Neural crest cell (in vitro differentiated cells): ENCODE data around the gene FAF2. TPM values are rescaled to one million over a fixed set of nuclear protein-coding genes. Genes with fewer than 3 reads are reported as not detected.
A peak's percentile ranks its signal among the peaks of the same experiment; 100 is the strongest.

Experiments
- DNase-seq: peaks from one replicate; pipeline ENCODE4 v3.0.0; 2021; ENCODE audit warnings: low read depth, mixed read lengths, low spot score
- H3K27ac Mint-ChIP-seq: one replicate; pipeline ENCODE4 v1.8.0; 2021; ENCODE audit warnings: mild to moderate bottlenecking, mixed read lengths; ENCODE audit not compliant: unreplicated experiment
- H3K27me3 Mint-ChIP-seq: 2 replicates; pipeline ENCODE4 v1.8.0; 2021; ENCODE audit warnings: low read depth, mild to moderate bottlenecking, mixed read lengths
- H3K36me3 Mint-ChIP-seq: 2 replicates; pipeline ENCODE4 v1.8.0; 2021; ENCODE audit warnings: low read depth, mild to moderate bottlenecking, mixed read lengths
- H3K4me1 Mint-ChIP-seq: 2 replicates; pipeline ENCODE4 v1.8.0; 2021; ENCODE audit warnings: mixed read lengths
- H3K4me3 Mint-ChIP-seq: one replicate; pipeline ENCODE4 v1.8.0; 2021; ENCODE audit warnings: mild to moderate bottlenecking, mixed read lengths
- H3K9me3 Mint-ChIP-seq: 2 replicates; pipeline ENCODE4 v1.8.0; 2021; ENCODE audit warnings: mixed read lengths
- CTCF ChIP-seq: fragments of 200-600 bp; sonication (generic); conservative IDR thresholded peaks from 2 replicates; pipeline ENCODE4 v1.5.0; 2021; ENCODE audit warnings: antibody characterized with exemption, mild to moderate bottlenecking
- total RNA-seq: library from RNA; stranded (reverse); gene quantifications from 2 replicates; pipeline ENCODE4 v1.2.1, GENCODE V29; 2021

Gene FAF2
- total RNA-seq, 1 donor from 2014 or later = 50.3 TPM

GRCh38 chr5:176415240-176415951 is 32.8 kb upstream of the FAF2 start:
- peak overlapping the region; percentile 85 for H3K4me3 Mint-ChIP-seq
- no peaks in the 10 kb centered on the region for H3K36me3 Mint-ChIP-seq
- no peak for TF ChIP-seq CTCF
- peaks cover 14% of the 10 kb centered on the region for H3K27me3 Mint-ChIP-seq
- H3K27ac Mint-ChIP-seq = no peak overlapping the region
- DNase-seq = no peak
- peaks cover 14% of the 10 kb centered on the region for H3K4me1 Mint-ChIP-seq
- H3K9me3 Mint-ChIP-seq = peaks cover 1% of the 10 kb centered on the region

- peak within 1 kb of the TSS; percentile 85 for H3K4me3 Mint-ChIP-seq
Observed at GRCh38 chr5:176415952-176416924, 31.9 kb upstream of the FAF2 start, which contains the start of gene CLTB. TSS of gene CLTB (minus strand) at chr5:176416539. CDS start at chr5:176416363, 176 bp downstream.

GRCh38 chr5:176416965-176417364 is 31.2 kb upstream of the FAF2 start:
- H3K27ac Mint-ChIP-seq = no peak overlapping the region
- peaks cover 4% of the 10 kb centered on the region for H3K9me3 Mint-ChIP-seq
- peaks cover 14% of the 10 kb centered on the region for H3K4me1 Mint-ChIP-seq
- H3K4me3 Mint-ChIP-seq = peak overlapping the region; percentile 83
- no peak for TF ChIP-seq CTCF
- peaks cover 26% of the 10 kb centered on the region for H3K27me3 Mint-ChIP-seq
- no peaks in the 10 kb centered on the region for H3K36me3 Mint-ChIP-seq
- no peak for DNase-seq

More at GRCh38 chr5:176415952-176416924, 31.9 kb upstream of the FAF2 start, which contains the start of gene CLTB:
- TF ChIP-seq CTCF = peak; percentile 74
- DNase-seq = peak; percentile 72
- Mint-ChIP-seq H3K27me3 (peaks cover 21% of the 10 kb centered on the region), H3K36me3 (no peaks in the 10 kb centered on the region), H3K27ac (no peak within 1 kb of the TSS), H3K9me3 (peaks cover 4% of the 10 kb centered on the region), H3K4me1 (peaks cover 14% of the 10 kb centered on the region)

- no peak for TF ChIP-seq CTCF
- H3K27ac Mint-ChIP-seq = no peak overlapping the region
- H3K27me3 Mint-ChIP-seq = peaks cover 34% of the 10 kb centered on the region
- DNase-seq = no peak
- peaks cover 14% of the 10 kb centered on the region for H3K4me1 Mint-ChIP-seq
- peak overlapping the region; percentile 41 for H3K4me3 Mint-ChIP-seq
- peaks cover 2% of the 10 kb centered on the region for H3K36me3 Mint-ChIP-seq
- H3K9me3 Mint-ChIP-seq = peaks cover 4% of the 10 kb centered on the region
Observed at GRCh38 chr5:176418251-176418650, 29.9 kb upstream of the FAF2 start.

- TF ChIP-seq CTCF = no peak
- Mint-ChIP-seq H3K36me3 (peaks cover 2% of the 10 kb centered on the region), H3K4me3 (no peak overlapping the region), H3K27ac (no peak overlapping the region), H3K9me3 (peaks cover 4% of the 10 kb centered on the region), H3K27me3 (peaks cover 34% of the 10 kb centered on the region), H3K4me1 (peaks cover 8% of the 10 kb centered on the region)
- DNase-seq = no peak
Observed at GRCh38 chr5:176420086-176420485, 28.1 kb upstream of the FAF2 start.
